HL-60 (cell line): ENCODE results near the gene CLEC10A.

Experiments used
- CTCF ChIP-seq: IDR thresholded peaks from one replicate; pipeline ENCODE4 v1.5.1; 2011; ENCODE audit warnings: low read length, control low read depth, inconsistent platforms; ENCODE audit not compliant: insufficient read depth
- POLR2AphosphoS5 ChIP-seq: IDR thresholded peaks from 2 replicates; pipeline ENCODE4 v1.6.1; 2012; ENCODE audit warnings: low read depth

- TF ChIP-seq CTCF (no peak), POLR2AphosphoS5 (no peak)
Measured at GRCh38 chr17:7063518-7064094, 16.4 kb downstream of the CLEC10A start.
